Activated T-helper 17 cell treated with anti-CD3 and anti-CD28 coated beads, Interleukin-2, amount 50 U/mL, for 72 hours (primary cell): ENCODE results near the gene CARS1. TPM values are rescaled to one million over a fixed set of nuclear protein-coding genes. Genes with fewer than 3 reads are reported as not detected.

ENCODE experiments used
- ATAC-seq: fragments of 150-1000 bp; cut with Tn5 transposase; replicated peaks from 2 replicates; pipeline ENCODE4 v1.10.0; 2021; ENCODE audit warnings: mild to moderate bottlenecking, moderate library complexity
- H3K27ac Mint-ChIP-seq: one replicate; pipeline ENCODE4 v1.8.0; 2022; ENCODE audit warnings: mixed read lengths
- H3K27me3 Mint-ChIP-seq: one replicate; pipeline ENCODE4 v1.8.0; 2022; ENCODE audit warnings: mixed read lengths
- H3K36me3 Mint-ChIP-seq: one replicate; pipeline ENCODE4 v1.8.0; 2022; ENCODE audit warnings: low read depth, mild to moderate bottlenecking, mixed read lengths
- H3K4me1 Mint-ChIP-seq: one replicate; pipeline ENCODE4 v1.8.0; 2022; ENCODE audit warnings: mixed read lengths
- H3K4me3 Mint-ChIP-seq: one replicate; pipeline ENCODE4 v1.8.0; 2022; ENCODE audit warnings: mild to moderate bottlenecking, mixed read lengths
- H3K9me3 Mint-ChIP-seq: one replicate; pipeline ENCODE4 v1.8.0; 2022; ENCODE audit warnings: mixed read lengths
- total RNA-seq, 2 donors: library from RNA; stranded (reverse); gene quantifications; one replicate each; pipeline ENCODE4 v1.2.3, GENCODE V29; 2022

Gene CARS1
- total RNA-seq, 2 donors from 2014 or later: 81.4 to 84.9 TPM

DNA sequence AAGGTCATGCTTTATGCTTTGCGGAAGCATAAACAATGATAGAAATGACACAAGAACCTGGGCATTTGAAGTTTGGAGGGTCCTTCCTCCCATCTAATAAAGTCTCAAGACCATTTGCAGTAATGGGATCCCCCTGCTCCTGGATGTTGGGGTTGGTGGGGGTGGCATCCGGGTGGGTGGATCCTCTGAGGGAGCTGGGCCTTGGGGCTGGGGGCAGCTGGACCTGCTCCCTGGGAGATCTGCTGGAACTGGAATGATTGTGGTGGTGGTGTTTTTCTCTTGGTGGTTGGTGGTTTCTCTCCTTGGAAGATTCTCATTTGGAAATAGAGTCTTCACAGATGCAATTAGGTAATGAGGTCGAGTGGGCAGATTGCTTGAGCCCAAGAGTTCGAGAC, 62.9 kb downstream of the CARS1 start:
- Mint-ChIP-seq H3K4me3 (no peak overlapping the region), H3K4me1 (peaks cover 7% of the 10 kb centered on the region), H3K9me3 (no peaks in the 10 kb centered on the region), H3K27me3 (no peaks in the 10 kb centered on the region), H3K27ac (no peak overlapping the region), H3K36me3 (peaks cover 31% of the 10 kb centered on the region)
- ATAC-seq: no peak

DNA sequence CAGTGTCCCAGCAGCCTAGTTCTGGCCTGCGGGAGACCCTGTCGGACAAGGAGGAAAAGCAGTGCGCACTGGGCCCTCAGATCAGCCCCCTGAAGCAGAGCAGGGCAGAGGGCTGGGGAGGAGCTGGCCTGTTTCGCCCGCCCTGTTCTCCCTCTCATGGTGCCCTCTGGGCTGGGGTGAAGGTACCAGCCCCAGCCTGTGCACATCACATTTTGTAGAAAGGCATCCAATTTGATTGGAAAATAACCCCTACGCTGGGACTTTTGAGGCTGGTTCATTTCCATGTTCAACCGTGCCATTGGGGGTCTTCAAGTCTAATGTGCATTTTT, 64.3 kb downstream of the CARS1 start:
- Mint-ChIP-seq H3K36me3 (peaks cover 45% of the 10 kb centered on the region), H3K27me3 (no peaks in the 10 kb centered on the region), H3K27ac (peak overlapping the region; percentile 99), H3K9me3 (no peaks in the 10 kb centered on the region), H3K4me3 (peak overlapping the region; percentile 94), H3K4me1 (peaks cover 17% of the 10 kb centered on the region)
- no peak for ATAC-seq

DNA sequence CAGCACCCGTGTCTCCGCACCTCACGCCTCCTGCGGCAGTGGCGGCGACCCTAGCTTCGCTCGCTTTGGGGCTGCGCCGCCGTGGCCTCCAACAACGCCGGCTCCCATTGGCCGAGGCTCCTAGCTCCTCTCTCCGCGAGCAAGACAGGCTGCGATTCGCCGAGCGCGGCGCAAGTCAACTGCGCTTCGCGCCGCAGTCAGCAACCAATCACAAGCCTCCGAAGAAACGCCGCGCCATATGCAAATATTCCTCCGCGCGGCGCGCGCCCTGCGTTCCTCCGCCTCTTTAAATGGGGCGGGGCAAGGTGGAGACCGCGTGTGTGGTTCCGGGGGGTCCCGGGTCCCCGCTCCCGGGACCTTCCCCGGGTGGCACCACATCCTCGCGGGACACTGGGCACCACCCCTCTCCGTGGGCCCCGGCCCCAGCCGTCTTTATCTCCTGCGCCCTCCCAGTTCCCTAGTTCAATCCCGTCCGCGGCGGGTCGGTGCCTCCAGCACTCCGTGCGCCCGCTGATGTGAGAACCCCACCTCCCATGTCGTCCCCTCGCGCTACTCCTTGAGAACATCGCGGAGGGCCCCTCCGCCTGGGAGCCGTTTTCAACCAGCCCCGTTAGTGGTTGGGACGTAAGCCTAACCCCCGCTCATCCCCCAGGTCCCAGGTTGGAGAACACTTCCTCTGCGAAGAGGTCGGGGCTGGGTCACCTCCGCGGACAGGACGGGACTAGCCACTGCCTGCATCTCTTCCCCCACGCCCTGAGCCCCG, 64.8 kb downstream of the CARS1 start, which contains the start of gene NAP1L4:
NAP1L4 (minus strand) TSS at position 96 of the 763 bp plus-strand sequence. CDS start 13,109 bp downstream, outside the sequence.
- Mint-ChIP-seq H3K27me3 (no peaks in the 10 kb centered on the region), H3K36me3 (peaks cover 50% of the 10 kb centered on the region), H3K9me3 (no peaks in the 10 kb centered on the region), H3K4me1 (peaks cover 19% of the 10 kb centered on the region), H3K4me3 (peak within 1 kb of the TSS; percentile 94), H3K27ac (peak within 1 kb of the TSS; percentile 99)
- ATAC-seq: peak; percentile 82

DNA sequence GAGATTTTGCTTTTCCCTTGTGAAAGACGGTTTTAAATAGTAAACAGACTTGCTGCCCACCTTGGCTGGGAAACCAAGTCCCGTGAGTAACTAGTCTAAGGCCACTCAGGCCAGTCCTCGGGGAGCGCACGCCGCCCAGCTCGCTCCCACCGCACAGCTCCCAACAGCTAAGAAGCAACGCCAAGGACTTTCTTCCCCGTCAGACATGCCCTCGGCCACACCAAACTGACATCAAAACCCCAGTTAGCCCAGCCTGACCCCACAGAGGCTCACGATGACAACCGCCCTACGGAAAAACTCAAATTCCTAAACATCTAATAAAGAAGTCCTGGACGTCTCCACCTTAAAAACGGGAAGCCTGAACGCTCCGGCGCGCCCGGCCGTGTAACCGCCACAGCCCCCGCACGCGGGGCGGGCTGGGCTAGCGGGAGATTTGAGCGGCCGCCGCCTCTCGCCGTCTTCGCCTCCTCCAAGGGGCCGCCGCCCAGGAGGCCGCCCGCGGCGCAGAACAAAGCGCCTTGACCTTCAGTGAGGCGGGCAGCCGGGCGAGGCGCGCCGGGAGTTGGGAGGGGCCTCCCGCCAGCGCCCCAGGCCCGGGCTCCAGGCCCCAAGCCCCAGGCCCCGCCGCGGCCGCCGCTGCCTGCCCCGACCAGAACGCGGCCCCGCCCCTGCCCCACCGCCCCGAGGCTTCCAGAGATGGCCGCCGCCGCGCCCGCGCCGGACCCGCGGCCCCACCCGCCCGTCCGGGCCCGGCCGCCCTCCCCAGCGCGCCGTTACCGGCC, 65.6 kb downstream of the CARS1 start:
- H3K9me3 Mint-ChIP-seq: no peaks in the 10 kb centered on the region

DNA sequence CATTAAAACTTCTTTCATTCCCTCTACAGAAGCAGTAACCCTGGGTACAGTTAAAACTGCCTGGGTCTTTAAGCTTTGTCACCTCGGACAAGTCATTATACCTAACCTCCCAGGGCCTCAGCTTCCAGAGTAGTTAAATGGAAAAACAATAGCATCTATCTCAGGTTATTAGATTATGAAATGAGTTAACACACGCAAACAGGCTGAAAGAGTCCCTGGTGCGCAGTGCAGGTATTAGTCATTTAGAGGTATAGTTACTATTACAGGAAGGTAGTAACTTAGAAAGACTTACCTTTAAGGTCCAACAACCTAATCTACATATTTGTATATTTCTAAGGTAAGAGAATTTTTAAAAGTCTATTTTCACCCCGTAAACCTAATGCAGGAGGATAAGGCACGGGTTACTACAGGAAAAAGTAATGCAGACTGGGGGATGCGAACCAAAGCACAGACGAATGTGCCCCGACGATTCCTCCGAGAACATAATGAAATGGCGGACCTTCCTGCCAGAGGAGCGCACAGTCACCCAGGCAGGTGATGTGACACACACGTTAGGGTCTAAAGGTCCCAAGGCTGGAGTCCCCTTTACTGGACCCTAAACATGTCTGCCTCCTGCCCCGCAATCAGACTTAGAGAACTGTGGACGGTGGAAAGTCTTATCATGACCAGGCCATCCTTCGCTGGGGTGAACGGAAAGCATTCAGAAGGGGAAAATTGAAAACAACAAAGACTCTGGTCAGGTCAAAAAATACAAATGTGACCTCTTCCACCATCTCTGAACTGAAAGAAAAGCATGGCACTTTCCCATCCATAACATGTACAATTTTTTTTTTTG, 66.4 kb downstream of the CARS1 start:
- H3K27ac Mint-ChIP-seq: peak overlapping the region; percentile 99
- H3K4me3 Mint-ChIP-seq: peak overlapping the region; percentile 94
- H3K4me1 Mint-ChIP-seq: peaks cover 19% of the 10 kb centered on the region
- H3K36me3 Mint-ChIP-seq: peaks cover 66% of the 10 kb centered on the region
- peak; percentile 42 for ATAC-seq
- no peaks in the 10 kb centered on the region for H3K9me3 Mint-ChIP-seq
- no peaks in the 10 kb centered on the region for H3K27me3 Mint-ChIP-seq

More for the DNA sequence above, 65.6 kb downstream of the CARS1 start:
- Mint-ChIP-seq H3K4me1 (peaks cover 19% of the 10 kb centered on the region), H3K36me3 (peaks cover 58% of the 10 kb centered on the region), H3K4me3 (peak overlapping the region; percentile 94), H3K27ac (peak overlapping the region; percentile 99), H3K27me3 (no peaks in the 10 kb centered on the region)
- peak; percentile 54 for ATAC-seq

DNA sequence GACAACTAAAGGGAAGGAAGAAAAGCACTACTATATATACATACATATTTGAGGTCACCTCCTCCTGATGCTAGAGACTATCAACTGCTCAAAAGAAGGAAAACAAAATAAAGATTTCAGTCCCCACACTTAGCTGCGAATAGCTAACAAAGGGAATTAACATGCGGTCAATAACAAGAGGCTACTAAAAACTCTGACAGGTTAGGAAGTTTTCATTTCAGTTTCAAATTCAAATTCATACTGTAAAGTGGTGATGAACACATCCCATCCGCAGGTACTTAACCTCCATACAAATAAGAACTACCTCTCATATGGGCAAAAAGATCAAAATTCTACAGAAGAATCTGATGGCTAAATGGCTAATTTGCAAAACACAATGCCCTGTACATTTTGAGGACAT, 67.7 kb downstream of the CARS1 start:
- ATAC-seq: peak; percentile 18
- Mint-ChIP-seq H3K27me3 (no peaks in the 10 kb centered on the region), H3K36me3 (peaks cover 76% of the 10 kb centered on the region), H3K9me3 (no peaks in the 10 kb centered on the region), H3K4me3 (peak overlapping the region; percentile 94), H3K27ac (peak overlapping the region; percentile 99), H3K4me1 (peaks cover 21% of the 10 kb centered on the region)

DNA sequence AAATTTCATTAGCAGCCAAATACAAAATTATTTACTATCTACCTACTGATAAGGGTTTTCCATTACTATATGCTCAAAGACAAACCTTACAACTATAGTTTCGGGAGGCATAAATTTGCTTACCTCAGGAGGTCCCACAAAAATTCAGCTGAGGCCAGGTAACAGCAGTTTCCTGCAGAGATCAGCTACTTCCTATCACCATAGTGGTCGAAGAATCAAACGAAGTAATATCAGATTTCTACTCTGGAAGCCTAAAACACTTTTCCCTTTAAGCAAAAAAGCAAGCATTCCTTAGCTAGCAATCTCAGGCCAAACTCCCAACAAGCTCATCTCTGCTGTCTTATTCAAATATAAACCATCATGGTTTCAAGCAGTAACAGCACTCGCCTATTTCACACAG, 68.2 kb downstream of the CARS1 start:
- no peaks in the 10 kb centered on the region for H3K27me3 Mint-ChIP-seq
- H3K9me3 Mint-ChIP-seq: no peaks in the 10 kb centered on the region
- H3K4me3 Mint-ChIP-seq: peak overlapping the region; percentile 94
- H3K4me1 Mint-ChIP-seq: peaks cover 25% of the 10 kb centered on the region
- H3K36me3 Mint-ChIP-seq: peaks cover 82% of the 10 kb centered on the region
- ATAC-seq: no peak
- peak overlapping the region; percentile 99 for H3K27ac Mint-ChIP-seq

DNA sequence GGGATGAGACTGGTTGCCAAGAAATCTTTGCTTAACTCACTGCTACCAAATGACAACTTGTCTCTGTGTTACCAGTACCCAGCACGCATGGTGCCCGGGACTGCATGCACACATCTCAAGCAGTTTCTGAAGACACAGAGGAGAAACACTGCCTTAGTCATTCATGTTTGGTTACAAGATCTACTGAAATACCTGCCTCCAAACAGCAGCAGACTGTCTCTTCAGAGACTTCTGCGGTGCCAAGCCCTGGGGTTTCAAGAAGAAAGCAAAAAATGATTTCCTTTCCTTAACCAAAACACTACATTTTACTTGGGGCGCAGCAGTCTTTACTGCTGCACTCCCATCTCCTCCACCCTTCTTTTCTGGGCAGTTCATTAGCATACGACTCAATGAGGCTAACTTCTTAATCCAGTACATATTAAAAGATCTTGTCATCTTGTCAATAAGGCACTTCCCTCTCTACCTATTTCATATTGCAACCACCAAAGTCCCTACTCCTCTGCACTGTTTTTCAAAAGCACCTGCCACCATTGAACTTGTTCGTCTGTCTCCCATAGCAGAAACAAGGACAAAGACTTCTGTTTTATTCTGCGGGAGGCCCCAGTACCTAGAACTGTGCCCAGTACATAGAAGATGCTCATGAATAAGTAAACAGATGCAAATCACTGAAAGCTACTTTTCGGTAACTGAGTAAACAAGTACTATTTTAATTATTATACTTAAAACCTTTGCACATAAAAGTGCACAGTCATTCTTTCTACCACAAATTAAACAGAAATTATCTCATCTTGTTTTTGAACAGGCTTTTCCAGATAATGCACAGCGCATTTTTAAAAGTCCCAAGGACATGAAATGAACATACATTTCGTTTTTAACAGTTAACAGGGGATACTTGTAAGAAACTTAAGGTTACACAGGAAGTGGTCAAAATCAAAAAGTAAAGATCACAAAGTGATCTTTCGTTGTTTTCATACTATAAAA, 69.1 kb downstream of the CARS1 start:
- Mint-ChIP-seq H3K27ac (peak overlapping the region; percentile 99), H3K27me3 (no peaks in the 10 kb centered on the region), H3K36me3 (peaks cover 90% of the 10 kb centered on the region), H3K4me1 (peaks cover 27% of the 10 kb centered on the region), H3K4me3 (peak overlapping the region; percentile 94), H3K9me3 (no peaks in the 10 kb centered on the region)
- peak; percentile 21 for ATAC-seq

DNA sequence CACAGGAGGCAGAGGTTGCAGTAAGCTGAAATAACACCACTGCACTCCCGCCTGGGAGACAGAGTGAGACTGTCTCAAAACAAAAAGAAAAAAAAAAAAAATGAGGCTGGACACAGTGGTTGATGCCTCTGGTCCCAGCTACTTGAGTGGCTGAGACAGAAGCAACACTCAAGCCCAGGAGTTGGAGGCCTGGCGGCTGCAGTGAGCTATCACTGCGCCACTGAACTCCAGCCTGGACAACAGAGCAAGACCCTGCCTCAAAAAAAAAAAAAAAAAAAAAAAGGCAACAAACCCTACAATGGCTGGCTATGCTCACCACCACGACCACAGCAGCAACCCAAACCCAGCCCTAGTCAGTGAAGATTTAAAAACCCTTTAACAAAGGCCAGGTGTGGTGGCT, 73.3 kb downstream of the CARS1 start:
- Mint-ChIP-seq H3K4me3 (peak overlapping the region; percentile 38), H3K9me3 (no peaks in the 10 kb centered on the region), H3K36me3 (peaks cover 94% of the 10 kb centered on the region), H3K4me1 (peaks cover 29% of the 10 kb centered on the region), H3K27me3 (no peaks in the 10 kb centered on the region), H3K27ac (peak overlapping the region; percentile 28)
- no peak for ATAC-seq

DNA sequence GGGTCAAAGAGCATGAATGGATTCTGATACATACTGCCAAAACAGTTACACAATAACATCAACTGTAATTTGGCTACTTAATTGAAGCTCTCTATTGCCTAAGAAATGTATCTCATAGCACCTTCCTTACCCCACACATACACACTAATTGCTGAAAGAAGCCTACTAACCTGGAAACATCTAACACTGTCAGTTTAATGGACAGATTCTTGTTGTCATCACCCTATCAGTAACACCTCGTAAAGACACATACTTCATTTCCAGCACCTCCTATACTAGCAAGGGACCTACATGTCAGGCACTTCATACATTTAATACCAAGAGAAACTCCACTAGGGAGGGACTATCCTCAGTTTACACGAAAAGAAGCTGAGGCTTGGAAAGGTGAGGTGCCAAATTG, 75.0 kb downstream of the CARS1 start:
- no peak for ATAC-seq

DNA sequence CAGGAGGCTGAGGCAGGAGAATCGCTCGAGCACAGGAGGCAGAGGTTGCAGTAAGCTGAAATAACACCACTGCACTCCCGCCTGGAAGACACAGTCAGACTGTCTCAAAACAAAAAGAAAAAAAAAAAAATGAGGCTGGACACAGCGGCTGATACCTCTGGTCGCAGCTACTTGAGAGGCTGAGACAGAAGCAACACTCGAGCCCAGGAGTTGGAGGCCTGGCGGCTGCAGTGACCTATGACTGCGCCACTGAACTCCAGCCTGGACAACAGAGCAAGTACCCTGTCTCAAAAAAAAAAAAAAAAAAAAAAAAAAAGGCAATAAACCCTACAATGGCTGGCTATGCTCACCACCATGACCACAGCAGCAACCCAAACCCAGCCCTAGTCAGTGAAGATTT, 76.1 kb downstream of the CARS1 start:
- no peak overlapping the region for H3K27ac Mint-ChIP-seq
- no peaks in the 10 kb centered on the region for H3K27me3 Mint-ChIP-seq
- no peak for ATAC-seq
- peak overlapping the region; percentile 38 for H3K4me3 Mint-ChIP-seq
- peaks cover 28% of the 10 kb centered on the region for H3K4me1 Mint-ChIP-seq
- H3K9me3 Mint-ChIP-seq: no peaks in the 10 kb centered on the region
- peaks cover 94% of the 10 kb centered on the region for H3K36me3 Mint-ChIP-seq

More for the DNA sequence above, 75.0 kb downstream of the CARS1 start:
- Mint-ChIP-seq H3K27me3 (no peaks in the 10 kb centered on the region), H3K4me1 (peaks cover 21% of the 10 kb centered on the region), H3K36me3 (peaks cover 94% of the 10 kb centered on the region), H3K4me3 (peak overlapping the region; percentile 38), H3K27ac (peak overlapping the region; percentile 77), H3K9me3 (no peaks in the 10 kb centered on the region)

DNA sequence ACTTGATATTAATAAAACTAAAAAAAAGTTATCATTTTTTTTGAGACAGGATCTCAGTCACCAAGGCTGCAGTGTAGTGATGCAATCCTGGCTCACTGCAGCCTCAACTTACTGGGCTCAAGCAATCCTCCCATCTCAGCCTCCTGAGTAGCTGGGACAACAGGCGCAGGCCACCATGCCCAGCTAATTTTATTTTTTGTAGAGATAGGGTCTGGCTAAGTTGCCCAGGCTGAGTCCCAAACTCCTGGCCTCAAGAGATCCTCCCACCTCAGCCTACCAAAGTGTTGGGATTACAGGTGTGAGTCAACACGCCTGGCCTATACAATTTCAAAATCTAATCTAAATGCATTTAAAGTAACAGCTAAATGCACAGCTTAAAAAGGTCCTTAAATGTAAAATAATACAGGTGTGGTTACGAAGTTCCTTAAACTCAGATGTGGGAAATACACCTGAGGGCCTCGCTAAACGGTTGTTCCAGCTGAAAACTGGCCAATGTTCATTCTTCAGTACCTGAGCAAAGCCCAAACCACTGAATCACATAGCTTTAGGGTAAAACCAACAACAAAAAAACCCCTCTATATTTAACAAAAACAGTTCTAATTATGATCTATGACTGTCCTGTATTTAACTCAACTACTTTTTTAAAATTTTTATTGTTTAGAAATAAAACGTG, 76.9 kb downstream of the CARS1 start:
- Mint-ChIP-seq H3K36me3 (peaks cover 97% of the 10 kb centered on the region), H3K4me3 (no peak overlapping the region), H3K9me3 (no peaks in the 10 kb centered on the region)

DNA sequence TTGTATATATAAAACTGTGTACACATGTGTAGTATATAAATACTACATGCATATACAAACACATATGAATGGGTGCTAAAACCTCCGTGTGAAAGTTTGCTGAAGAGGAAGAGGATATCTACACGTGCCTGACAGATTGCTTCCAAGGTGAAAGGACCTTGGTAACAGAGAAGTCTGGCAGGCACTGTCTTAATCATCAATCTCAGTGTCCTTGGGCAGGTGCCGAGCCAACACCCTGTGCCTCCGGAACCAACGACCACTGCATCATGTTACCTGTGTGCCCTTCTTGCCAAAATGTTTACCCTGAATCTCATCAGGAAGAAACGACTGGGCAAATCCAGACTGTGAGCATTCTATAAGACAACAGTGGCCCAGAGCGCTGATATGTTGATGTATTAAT, 80.1 kb downstream of the CARS1 start:
- Mint-ChIP-seq H3K27ac (peak overlapping the region; percentile 74), H3K36me3 (peaks cover 97% of the 10 kb centered on the region), H3K4me1 (peaks cover 20% of the 10 kb centered on the region), H3K4me3 (no peak overlapping the region), H3K27me3 (no peaks in the 10 kb centered on the region), H3K9me3 (no peaks in the 10 kb centered on the region)
- ATAC-seq: no peak

More for the DNA sequence above, 76.9 kb downstream of the CARS1 start:
- no peaks in the 10 kb centered on the region for H3K27me3 Mint-ChIP-seq
- ATAC-seq: no peak
- H3K27ac Mint-ChIP-seq: no peak overlapping the region
- H3K4me1 Mint-ChIP-seq: peaks cover 28% of the 10 kb centered on the region
